ENCODE data around the gene ZNF362. TPM values are rescaled to one million over a fixed set of nuclear protein-coding genes. Genes with fewer than 3 reads are reported as not detected.

Gene ZNF362
- total RNA-seq, 1 experiment from 2014 or later = 10.8 TPM

- no peak overlapping the region for H3K4me3 ChIP-seq (ENCODE audit: low read length)
- no TSS peak for BruUV-seq (replicated peaks)
- peaks cover 78% of the 10 kb centered on the region for H4K20me1 ChIP-seq (ENCODE audit: low read length)
- H3K4me2 ChIP-seq (ENCODE audit: low read length) = no peak overlapping the region
- intact Hi-C loops (cut with micrococcal nuclease) = no loop called here
- ATAC-seq (no peak), DNase-seq (no peak)
- H3K27me3 ChIP-seq (ENCODE audit: low read length) = no peaks in the 10 kb centered on the region
- no peaks in the 10 kb centered on the region for H3F3A ChIP-seq (ENCODE audit: low read length, unreplicated experiment)
- H3K36me3 ChIP-seq (ENCODE audit: low read depth, low read length) = peaks cover 54% of the 10 kb centered on the region
- no peak overlapping the region for H3K9ac ChIP-seq (ENCODE audit: low read length)
- peaks cover 66% of the 10 kb centered on the region for H3K4me1 ChIP-seq (ENCODE audit: insufficient read depth, low read length)
- no peak overlapping the region for H3K27ac ChIP-seq (ENCODE audit: low read length)
- no peak overlapping the region for H2AFZ ChIP-seq (ENCODE audit: low read length)
- no peaks in the 10 kb centered on the region for H3K9me3 ChIP-seq (ENCODE audit: low read length)
- no peak for TF ChIP-seq EZH2phosphoT487 (IDR thresholded peaks at IDR 0.05; ENCODE audit: borderline replicate concordance, low read length)
- TF ChIP-seq CTCF (conservative IDR thresholded peaks at IDR 0.05; ENCODE audit: low read depth, low read length) = no peak; the same call in 1 of the 2 replicates
- TF ChIP-seq EZH2 (IDR thresholded peaks at IDR 0.05; ENCODE audit: low read length, unreplicated experiment) = no peak
- no peaks in the 10 kb centered on the region for H3K9me2 ChIP-seq (replicated peaks; ENCODE audit: low read length)
- peaks cover 98% of the 10 kb centered on the region for H3K79me2 ChIP-seq (ENCODE audit: low read length)
- CTCF ChIA-PET = no interaction called here
- POLR2A ChIA-PET (ENCODE audit: unreplicated experiment) = no interaction called here
These were observed 83.1 kb downstream of the ZNF362 start for GRCh38 chr1:33339413-33339812.

- intact Hi-C loops (cut with micrococcal nuclease) = no loop called here
- Histone ChIP-seq H2AFZ (ENCODE audit: low read length) (no peak overlapping the region), H3K9ac (ENCODE audit: low read length) (no peak overlapping the region), H3K27me3 (ENCODE audit: low read length) (no peaks in the 10 kb centered on the region), H3K79me2 (ENCODE audit: low read length) (peaks cover 100% of the 10 kb centered on the region), H3K4me2 (ENCODE audit: low read length) (peak overlapping the region; percentile 71), H4K20me1 (ENCODE audit: low read length) (peaks cover 76% of the 10 kb centered on the region), H3K9me2 (replicated peaks; ENCODE audit: low read length) (no peaks in the 10 kb centered on the region), H3K9me3 (ENCODE audit: low read length) (no peaks in the 10 kb centered on the region), H3K4me1 (ENCODE audit: insufficient read depth, low read length) (peaks cover 84% of the 10 kb centered on the region), H3K4me3 (ENCODE audit: low read length) (peak overlapping the region; percentile 36; the same call in 1 of the 2 replicates), H3K27ac (ENCODE audit: low read length) (peak overlapping the region; percentile 65), H3K36me3 (ENCODE audit: low read depth, low read length) (peaks cover 59% of the 10 kb centered on the region), H3F3A (ENCODE audit: low read length, unreplicated experiment) (no peaks in the 10 kb centered on the region)
- ChIA-PET POLR2A (ENCODE audit: unreplicated experiment) (no interaction called here), CTCF (no interaction called here)
- TF ChIP-seq EZH2 (IDR thresholded peaks at IDR 0.05; ENCODE audit: low read length, unreplicated experiment) (no peak), CTCF (conservative IDR thresholded peaks at IDR 0.05; ENCODE audit: low read depth, low read length) (no peak), EZH2phosphoT487 (IDR thresholded peaks at IDR 0.05; ENCODE audit: borderline replicate concordance, low read length) (no peak)
- ATAC-seq (no peak), DNase-seq (peak; percentile 33)
- no TSS peak for BruUV-seq (replicated peaks)
These were observed 84.9 kb downstream of the ZNF362 start for GRCh38 chr1:33341190-33341589.

GRCh38 chr1:33342041-33342723 lies 85.9 kb downstream of the ZNF362 start:
- DNase-seq (peak; percentile 96), ATAC-seq (peak; percentile 69)
- Histone ChIP-seq H3K79me2 (ENCODE audit: low read length) (peaks cover 100% of the 10 kb centered on the region), H3K4me1 (ENCODE audit: insufficient read depth, low read length) (peaks cover 85% of the 10 kb centered on the region), H3F3A (ENCODE audit: low read length, unreplicated experiment) (no peaks in the 10 kb centered on the region), H3K4me3 (ENCODE audit: low read length) (peak overlapping the region; percentile 36), H3K9me3 (ENCODE audit: low read length) (no peaks in the 10 kb centered on the region), H3K27ac (ENCODE audit: low read length) (peak overlapping the region; percentile 71), H3K36me3 (ENCODE audit: low read depth, low read length) (peaks cover 64% of the 10 kb centered on the region), H3K4me2 (ENCODE audit: low read length) (peak overlapping the region; percentile 71), H2AFZ (ENCODE audit: low read length) (no peak overlapping the region), H3K27me3 (ENCODE audit: low read length) (no peaks in the 10 kb centered on the region), H3K9me2 (replicated peaks; ENCODE audit: low read length) (no peaks in the 10 kb centered on the region), H3K9ac (ENCODE audit: low read length) (peak overlapping the region; percentile 42), H4K20me1 (ENCODE audit: low read length) (peaks cover 71% of the 10 kb centered on the region)
- intact Hi-C loops (cut with micrococcal nuclease) = no loop called here
- POLR2A ChIA-PET (ENCODE audit: unreplicated experiment) = interaction anchor here (0.6 to 0.7 kb wide), 4 partner anchors 21 to 87 kb away, joined by 3 to 9 read pairs (median 4); no protein-coding TSS in a partner anchor
- TF ChIP-seq EZH2 (IDR thresholded peaks at IDR 0.05; ENCODE audit: low read length, unreplicated experiment) (no peak), EZH2phosphoT487 (IDR thresholded peaks at IDR 0.05; ENCODE audit: borderline replicate concordance, low read length) (no peak), CTCF (conservative IDR thresholded peaks at IDR 0.05; ENCODE audit: low read depth, low read length) (no peak)
- CTCF ChIA-PET = interaction anchor here (0.9 kb wide), 1 partner anchor 47 kb away, joined by 3 read pairs; no protein-coding TSS in a partner anchor
- no TSS peak for BruUV-seq (replicated peaks)
